ENCODE data around the gene RCN2.

DNA sequence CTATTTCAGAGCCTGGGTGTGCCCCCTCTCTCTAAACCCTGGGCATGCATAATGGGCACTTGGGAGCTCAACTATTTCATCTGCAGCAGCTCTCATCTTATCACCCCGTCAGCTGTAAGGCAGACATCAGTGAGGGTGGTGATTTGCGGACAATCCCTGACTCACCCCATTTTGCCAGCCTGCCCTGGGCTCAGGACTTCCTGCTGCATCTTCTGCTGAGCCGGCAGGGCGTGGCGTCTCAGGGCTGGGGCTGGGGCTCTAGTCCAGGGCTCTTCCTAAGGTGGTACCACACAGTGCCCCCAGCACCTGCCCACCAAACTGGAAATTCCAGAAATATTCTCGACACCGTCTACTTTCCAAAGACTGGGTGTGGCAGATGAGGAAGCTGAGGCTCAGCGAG is 62.5 kb downstream of the RCN2 start:
- TF ChIP-seq, protein P1, sequence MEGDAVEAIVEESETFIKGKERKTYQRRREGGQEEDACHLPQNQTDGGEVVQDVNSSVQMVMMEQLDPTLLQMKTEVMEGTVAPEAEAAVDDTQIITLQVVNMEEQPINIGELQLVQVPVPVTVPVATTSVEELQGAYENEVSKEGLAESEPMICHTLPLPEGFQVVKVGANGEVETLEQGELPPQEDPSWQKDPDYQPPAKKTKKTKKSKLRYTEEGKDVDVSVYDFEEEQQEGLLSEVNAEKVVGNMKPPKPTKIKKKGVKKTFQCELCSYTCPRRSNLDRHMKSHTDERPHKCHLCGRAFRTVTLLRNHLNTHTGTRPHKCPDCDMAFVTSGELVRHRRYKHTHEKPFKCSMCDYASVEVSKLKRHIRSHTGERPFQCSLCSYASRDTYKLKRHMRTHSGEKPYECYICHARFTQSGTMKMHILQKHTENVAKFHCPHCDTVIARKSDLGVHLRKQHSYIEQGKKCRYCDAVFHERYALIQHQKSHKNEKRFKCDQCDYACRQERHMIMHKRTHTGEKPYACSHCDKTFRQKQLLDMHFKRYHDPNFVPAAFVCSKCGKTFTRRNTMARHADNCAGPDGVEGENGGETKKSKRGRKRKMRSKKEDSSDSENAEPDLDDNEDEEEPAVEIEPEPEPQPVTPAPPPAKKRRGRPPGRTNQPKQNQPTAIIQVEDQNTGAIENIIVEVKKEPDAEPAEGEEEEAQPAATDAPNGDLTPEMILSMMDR (IDR thresholded peaks at IDR 0.05) = no peak
- TF ChIP-seq POLR2A (IDR thresholded peaks at IDR 0.05) = no peak

Data from testis (tissue), 2 donors.